Stimulated activated naive CD8-positive, alpha-beta T cell treated with anti-CD3 and anti-CD28 coated beads, Interleukin-15, amount 100 ng/mL, for 72 hours (primary cell): ENCODE measurements around the gene RIPOR2.
"Not testable (repeated sequence)": the region's sequence is repeated elsewhere in the genome, so short reads cannot be mapped to it uniquely, and the experiment has no call there.

Experiments used
- ATAC-seq: fragments of 150-1000 bp; cut with Tn5 transposase; 2 replicates; pipeline ENCODE4 v1.10.0; 2021; ENCODE audit warnings: mild to moderate bottlenecking, moderate library complexity
- DNase-seq, 2 donors: peaks; one replicate each; pipeline ENCODE4 v3.0.0; 2021 to 2022
- H3K27ac Mint-ChIP-seq, 2 donors: one replicate each; pipeline ENCODE4 v1.8.0; 2022; ENCODE audit warnings: mild to moderate bottlenecking in 2 of 2, mixed read lengths in 2 of 2, moderate library complexity in 2 of 2
- H3K27me3 Mint-ChIP-seq: one replicate; pipeline ENCODE4 v1.8.0; 2022; ENCODE audit warnings: mixed read lengths
- H3K4me1 Mint-ChIP-seq: one replicate; pipeline ENCODE4 v1.8.0; 2022; ENCODE audit warnings: mild to moderate bottlenecking, mixed read lengths
- H3K4me3 Mint-ChIP-seq, 2 donors: one replicate each; pipeline ENCODE4 v1.8.0; 2022; ENCODE audit warnings: mild to moderate bottlenecking in 2 of 2, mixed read lengths in 2 of 2, moderate library complexity in 1 of 2
- H3K9me3 Mint-ChIP-seq, 2 donors: one replicate each; pipeline ENCODE4 v1.8.0; 2022; ENCODE audit warnings: mixed read lengths in 2 of 2

Gene RIPOR2

GRCh38 chr6:24933868-24934401, 1.8 kb downstream of the RIPOR2 start:
- DNase-seq (peak in 1 of 2 donors; percentile 56), ATAC-seq (no peak)
- Mint-ChIP-seq H3K27me3 (no peaks in the 10 kb centered on the region), H3K27ac (peak overlapping the region; percentile 38 to 98), H3K9me3 (no peaks in the 10 kb centered on the region), H3K4me3 (peak overlapping the region; percentile 86 to 91), H3K4me1 (peaks cover 72% of the 10 kb centered on the region)

GRCh38 chr6:24933266-24933665, 2.5 kb downstream of the RIPOR2 start:
- Mint-ChIP-seq H3K27me3 (no peaks in the 10 kb centered on the region), H3K9me3 (no peaks in the 10 kb centered on the region), H3K4me1 (peaks cover 65% of the 10 kb centered on the region), H3K4me3 (peak overlapping the region; percentile 86 to 91), H3K27ac (peak overlapping the region; percentile 16 to 98)
- ATAC-seq (no peak), DNase-seq (no peak)

- Mint-ChIP-seq H3K9me3 (peaks cover 0 to under 1% of the 10 kb centered on the region in 2 donors), H3K4me1 (peaks cover 61% of the 10 kb centered on the region), H3K4me3 (peak overlapping the region; percentile 86 to 91), H3K27ac (peak overlapping the region; percentile 14 to 98), H3K27me3 (no peaks in the 10 kb centered on the region)
- DNase-seq (no peak), ATAC-seq (peak; percentile 52)
Measured at GRCh38 chr6:24932832-24933231, 2.9 kb downstream of the RIPOR2 start.

- H3K27me3 Mint-ChIP-seq = no peaks in the 10 kb centered on the region
- peak overlapping the region; percentile 14 to 98 for H3K27ac Mint-ChIP-seq
- peak overlapping the region; percentile 86 to 91 for H3K4me3 Mint-ChIP-seq
- peaks cover 61% of the 10 kb centered on the region for H3K4me1 Mint-ChIP-seq
- peak; percentile 35 for ATAC-seq
- no peak for DNase-seq
- H3K9me3 Mint-ChIP-seq = peaks cover 7 to 8% of the 10 kb centered on the region in 2 donors
Measured at GRCh38 chr6:24931718-24932691, 3.8 kb downstream of the RIPOR2 start.

GRCh38 chr6:24931296-24931695, 4.5 kb downstream of the RIPOR2 start:
- peaks cover 7 to 10% of the 10 kb centered on the region in 2 donors for H3K9me3 Mint-ChIP-seq
- peak overlapping the region; percentile 86 to 91 for H3K4me3 Mint-ChIP-seq
- H3K27me3 Mint-ChIP-seq = no peaks in the 10 kb centered on the region
- ATAC-seq (no peak), DNase-seq (no peak)
- peaks cover 61% of the 10 kb centered on the region for H3K4me1 Mint-ChIP-seq
- peak overlapping the region; percentile 14 to 98 for H3K27ac Mint-ChIP-seq

GRCh38 chr6:24930431-24930871, 5.3 kb downstream of the RIPOR2 start:
- ATAC-seq = no peak
- Mint-ChIP-seq H3K27ac (peak overlapping the region in 1 of 2 donors; percentile 49), H3K9me3 (peaks cover 7 to 10% of the 10 kb centered on the region in 2 donors), H3K27me3 (no peaks in the 10 kb centered on the region), H3K4me3 (peak overlapping the region; percentile 86 to 91), H3K4me1 (peaks cover 61% of the 10 kb centered on the region)
- DNase-seq = no peak

- peak overlapping the region; percentile 88 to 96 for H3K27ac Mint-ChIP-seq
- ATAC-seq (peak; percentile 10), DNase-seq (peak in 1 of 2 donors; percentile 46)
- H3K9me3 Mint-ChIP-seq = peaks cover 7 to 10% of the 10 kb centered on the region in 2 donors
- H3K4me3 Mint-ChIP-seq = peak overlapping the region; percentile 94 to 98
- H3K27me3 Mint-ChIP-seq = no peaks in the 10 kb centered on the region
- peaks cover 73% of the 10 kb centered on the region for H3K4me1 Mint-ChIP-seq
Measured at GRCh38 chr6:24929242-24929641, 6.5 kb downstream of the RIPOR2 start.

GRCh38 chr6:24927985-24928745, 7.6 kb downstream of the RIPOR2 start:
- ATAC-seq (no peak), DNase-seq (no peak)
- Mint-ChIP-seq H3K27me3 (no peaks in the 10 kb centered on the region), H3K4me1 (peaks cover 78% of the 10 kb centered on the region), H3K9me3 (peaks cover 7 to 10% of the 10 kb centered on the region in 2 donors), H3K4me3 (peak overlapping the region; percentile 94 to 98), H3K27ac (peak overlapping the region; percentile 88 to 96)

- ATAC-seq = peak; percentile 35
Measured at GRCh38 chr6:24927277-24927955, 8.3 kb downstream of the RIPOR2 start.

GRCh38 chr6:24926647-24927046, 9.1 kb downstream of the RIPOR2 start:
- not testable (repeated sequence) for DNase-seq, ATAC-seq, H3K9me3 Mint-ChIP-seq, H3K27me3 Mint-ChIP-seq
- Mint-ChIP-seq H3K4me3 (peak overlapping the region; percentile 76 to 78), H3K4me1 (peaks cover 88% of the 10 kb centered on the region), H3K27ac (peak overlapping the region; percentile 92 to 95)

More at GRCh38 chr6:24927277-24927955, 8.3 kb downstream of the RIPOR2 start:
- peak in 1 of 2 donors; percentile 73 for DNase-seq
- Mint-ChIP-seq H3K27ac (peak overlapping the region; percentile 88 to 96), H3K27me3 (no peaks in the 10 kb centered on the region), H3K4me3 (peak overlapping the region; percentile 72 to 98), H3K4me1 (peaks cover 81% of the 10 kb centered on the region), H3K9me3 (peaks cover 7 to 10% of the 10 kb centered on the region in 2 donors)

GRCh38 chr6:24926192-24926591, 9.6 kb downstream of the RIPOR2 start:
- ATAC-seq (no peak), DNase-seq (no peak)
- peaks cover 7 to 10% of the 10 kb centered on the region in 2 donors for H3K9me3 Mint-ChIP-seq
- peaks cover 88% of the 10 kb centered on the region for H3K4me1 Mint-ChIP-seq
- H3K27me3 Mint-ChIP-seq = no peaks in the 10 kb centered on the region
- peak overlapping the region; percentile 92 to 95 for H3K27ac Mint-ChIP-seq
- peak overlapping the region; percentile 76 to 78 for H3K4me3 Mint-ChIP-seq

- ATAC-seq (peak; percentile 26), DNase-seq (no peak)
- H3K4me1 Mint-ChIP-seq = peaks cover 88% of the 10 kb centered on the region
- peak overlapping the region; percentile 84 to 90 for H3K27ac Mint-ChIP-seq
- H3K27me3 Mint-ChIP-seq = no peaks in the 10 kb centered on the region
- H3K9me3 Mint-ChIP-seq = peaks cover 7 to 10% of the 10 kb centered on the region in 2 donors
- H3K4me3 Mint-ChIP-seq = peak overlapping the region; percentile 71 to 74
Measured at GRCh38 chr6:24925661-24926060, 10.1 kb downstream of the RIPOR2 start.

- Mint-ChIP-seq H3K27me3 (no peaks in the 10 kb centered on the region), H3K4me1 (peaks cover 88% of the 10 kb centered on the region), H3K9me3 (peaks cover 7 to 10% of the 10 kb centered on the region in 2 donors), H3K27ac (peak overlapping the region; percentile 100), H3K4me3 (peak overlapping the region; percentile 71 to 80)
- peak in 1 of 2 donors; percentile 62 for DNase-seq
- peak; percentile 74 for ATAC-seq
Measured at GRCh38 chr6:24924580-24925356, 11.0 kb downstream of the RIPOR2 start.

GRCh38 chr6:24923885-24924401, 11.8 kb downstream of the RIPOR2 start:
- DNase-seq (peak; percentile 54 to 59), ATAC-seq (peak; percentile 67)
- H3K4me1 Mint-ChIP-seq = peaks cover 89% of the 10 kb centered on the region
- H3K4me3 Mint-ChIP-seq = peak overlapping the region; percentile 66 to 80
- no peaks in the 10 kb centered on the region for H3K27me3 Mint-ChIP-seq
- H3K9me3 Mint-ChIP-seq = peaks cover 7 to 10% of the 10 kb centered on the region in 2 donors
- peak overlapping the region; percentile 100 for H3K27ac Mint-ChIP-seq
